Coronary artery (tissue), 2 donors: ENCODE results near the gene HOXA3.
A peak's percentile ranks its signal among the peaks of the same experiment; 100 is the strongest.

Experiments used
- DNase-seq: peaks from one replicate; pipeline ENCODE4 v3.0.0-alpha.2; 2017; ENCODE audit warnings: low spot score
- H3K27ac ChIP-seq, 2 donors: fragments of 200-600 bp; sonication (generic); one replicate each; pipeline ENCODE4 v1.5.1; 2016 to 2019
- H3K4me3 ChIP-seq: fragments of 200-600 bp; sonication (generic); 2 replicates; pipeline ENCODE4 v1.5.1; 2016; ENCODE audit warnings: mild to moderate bottlenecking, moderate library complexity
- CTCF ChIP-seq: fragments of 200-600 bp; sonication (generic); IDR thresholded peaks from one replicate; pipeline ENCODE4 v1.5.1; 2019; ENCODE audit warnings: antibody characterized with exemption

HOXA3 gene

GRCh38 chr7:27106901-27107240 is 45.5 kb downstream of the HOXA3 start:
- H3K4me3 ChIP-seq, result peak overlapping the region; percentile 63
- DNase-seq, result no peak
- H3K27ac ChIP-seq, result peak overlapping the region in 1 of 2 donors; percentile 64
- TF ChIP-seq CTCF, result no peak

GRCh38 chr7:27106181-27106900 is 46.0 kb downstream of the HOXA3 start:
- H3K4me3 ChIP-seq, result peak overlapping the region; percentile 63
- peak overlapping the region in 1 of 2 donors; percentile 64 for H3K27ac ChIP-seq
- no peak for TF ChIP-seq CTCF
- DNase-seq, result no peak

- Histone ChIP-seq H3K27ac (peak overlapping the region in 1 of 2 donors; percentile 64), H3K4me3 (no peak overlapping the region)
- no peak for TF ChIP-seq CTCF
- no peak for DNase-seq
Observed at GRCh38 chr7:27105301-27106031, 46.9 kb downstream of the HOXA3 start.

GRCh38 chr7:27104341-27105058 is 47.9 kb downstream of the HOXA3 start:
- Histone ChIP-seq H3K27ac (no peak overlapping the region), H3K4me3 (no peak overlapping the region)
- TF ChIP-seq CTCF, result no peak
- DNase-seq, result no peak

- peak overlapping the region in 1 of 2 donors; percentile 40 for H3K27ac ChIP-seq
- TF ChIP-seq CTCF, result no peak
- peak overlapping the region; percentile 51 for H3K4me3 ChIP-seq
- DNase-seq, result no peak
Observed at GRCh38 chr7:27103489-27104226, 48.7 kb downstream of the HOXA3 start.

- TF ChIP-seq CTCF, result no peak
- peak within 1 kb of the TSS; percentile 56 for H3K4me3 ChIP-seq
- DNase-seq, result no peak
- H3K27ac ChIP-seq, result peak within 1 kb of the TSS in 1 of 2 donors; percentile 57
Observed at GRCh38 chr7:27102581-27103442, 49.6 kb downstream of the HOXA3 start, which contains the start of gene HOXA2. HOXA2 (minus strand) TSS chr7:27102683; CDS start chr7:27102500, 183 bp downstream.
